Vagina (tissue), 2 donors: Measurements from ENCODE around the gene ATP8B1. TPM values are rescaled to one million over a fixed set of nuclear protein-coding genes. Genes with fewer than 3 reads are reported as not detected.

Source experiments
- DNase-seq, 2 donors: peaks; one replicate each; pipeline ENCODE4 v3.0.0-alpha.2; 2017; ENCODE audit errors: extremely low spot score in 2 of 2
- H3K27ac ChIP-seq: fragments of 200-600 bp; sonication (generic); one replicate; pipeline ENCODE4 v1.5.1; 2019
- H3K27me3 ChIP-seq: fragments of 200-600 bp; sonication (generic); one replicate; pipeline ENCODE4 v1.5.1; 2019
- H3K36me3 ChIP-seq, 2 donors: fragments of 200-600 bp; sonication (generic); one replicate each; pipeline ENCODE4 v1.5.1; 2017 to 2019
- H3K4me1 ChIP-seq: fragments of 200-600 bp; sonication (generic); one replicate; pipeline ENCODE4 v1.5.1; 2019
- H3K4me3 ChIP-seq, 2 donors: fragments of 200-600 bp; sonication (generic); 1 replicate in 1 of 2; 2 replicates in 1 of 2; pipeline ENCODE4 v1.5.1; 2016 to 2019
- H3K9me3 ChIP-seq: fragments of 200-600 bp; sonication (generic); one replicate; pipeline ENCODE4 v1.5.1; 2019
- CTCF ChIP-seq, 3 experiments: fragments of 450-650 bp in 2 of 3; fragments of 200-600 bp in 1 of 3; sonication (generic) in 1 of 3; IDR thresholded peaks; one replicate each; pipeline ENCODE4 v1.5.1; 2017 to 2019; ENCODE audit warnings: antibody characterized with exemption in 3 of 3, mild to moderate bottlenecking in 2 of 3, moderate library complexity in 2 of 3
- POLR2A ChIP-seq, 2 donors: fragments of 450-650 bp; IDR thresholded peaks; one replicate each; pipeline ENCODE4 v1.6.1; 2017; ENCODE audit warnings: antibody characterized with exemption in 2 of 2, mild to moderate bottlenecking in 2 of 2, moderate library complexity in 2 of 2
- POLR2AphosphoS5 ChIP-seq, 2 donors: sonication (generic); formaldehyde crosslinking; IDR thresholded peaks; one replicate each; pipeline ENCODE4 v1.9.0; 2017; ENCODE audit warnings: antibody characterized with exemption in 2 of 2, mild to moderate bottlenecking in 2 of 2, low read depth in 1 of 2; ENCODE audit not compliant: insufficient read depth in 1 of 2
- intact Hi-C: fragments of 100-400 bp; cut with DNase I; formaldehyde crosslinking; loops from one replicate; pipeline ENCODE4 v1.15.1; 2023
- total RNA-seq: library from RNA; depleted of rRNA; stranded (reverse); fragments of >200 nt; gene quantifications from one replicate; pipeline ENCODE4 v1.2.3, GENCODE V29; 2016

The ATP8B1 gene
- total RNA-seq, 1 donor from 2014 or later: 41.5 TPM

GRCh38 chr18:57705011-57705410 lies 98.1 kb downstream of the ATP8B1 start:
- Histone ChIP-seq H3K4me1 (peaks cover 11% of the 10 kb centered on the region), H3K27me3 (no peaks in the 10 kb centered on the region), H3K27ac (no peak overlapping the region), H3K9me3 (no peaks in the 10 kb centered on the region), H3K36me3 (peaks cover 0 to 4% of the 10 kb centered on the region in 2 donors), H3K4me3 (no peak overlapping the region)
- no peak for TF ChIP-seq POLR2A (IDR thresholded peaks at IDR 0.05)
- no peak for TF ChIP-seq POLR2AphosphoS5 (IDR thresholded peaks at IDR 0.05; ENCODE audit: insufficient read depth in 1 of 2, low read depth in 1 of 2)
- TF ChIP-seq CTCF (IDR thresholded peaks at IDR 0.05): no peak
- no peak for DNase-seq
- intact Hi-C loops: no loop called here

GRCh38 chr18:57698571-57699276 lies 104.4 kb downstream of the ATP8B1 start:
- TF ChIP-seq POLR2A (IDR thresholded peaks at IDR 0.05) (no peak), CTCF (IDR thresholded peaks at IDR 0.05) (no peak), POLR2AphosphoS5 (IDR thresholded peaks at IDR 0.05; ENCODE audit: insufficient read depth in 1 of 2, low read depth in 1 of 2) (peak in 1 of 2 donors; percentile 60)
- DNase-seq: no peak
- Histone ChIP-seq H3K27me3 (no peaks in the 10 kb centered on the region), H3K9me3 (no peaks in the 10 kb centered on the region), H3K4me1 (peaks cover 10% of the 10 kb centered on the region), H3K4me3 (no peak overlapping the region), H3K36me3 (peaks cover 0 to 4% of the 10 kb centered on the region in 2 donors), H3K27ac (peak overlapping the region; percentile 47)
- intact Hi-C loops: no loop called here

GRCh38 chr18:57697426-57697825 lies 105.7 kb downstream of the ATP8B1 start:
- no peak for DNase-seq
- peaks cover 0 to 4% of the 10 kb centered on the region in 2 donors for H3K36me3 ChIP-seq
- no peak overlapping the region for H3K4me3 ChIP-seq
- H3K9me3 ChIP-seq: no peaks in the 10 kb centered on the region
- TF ChIP-seq CTCF (IDR thresholded peaks at IDR 0.05) (no peak), POLR2A (IDR thresholded peaks at IDR 0.05) (no peak), POLR2AphosphoS5 (IDR thresholded peaks at IDR 0.05; ENCODE audit: insufficient read depth in 1 of 2, low read depth in 1 of 2) (no peak)
- H3K27ac ChIP-seq: no peak overlapping the region
- intact Hi-C loops: no loop called here
- H3K27me3 ChIP-seq: no peaks in the 10 kb centered on the region
- H3K4me1 ChIP-seq: peaks cover 10% of the 10 kb centered on the region

- no peak for TF ChIP-seq POLR2AphosphoS5 (IDR thresholded peaks at IDR 0.05; ENCODE audit: insufficient read depth in 1 of 2, low read depth in 1 of 2)
- TF ChIP-seq CTCF (IDR thresholded peaks at IDR 0.05): no peak
- TF ChIP-seq POLR2A (IDR thresholded peaks at IDR 0.05): no peak
- intact Hi-C loops: no loop called here
- Histone ChIP-seq H3K36me3 (peaks cover 0 to 4% of the 10 kb centered on the region in 2 donors), H3K4me1 (peaks cover 10% of the 10 kb centered on the region), H3K9me3 (no peaks in the 10 kb centered on the region), H3K27ac (no peak overlapping the region), H3K4me3 (no peak overlapping the region), H3K27me3 (no peaks in the 10 kb centered on the region)
- DNase-seq: no peak
Measured at GRCh38 chr18:57696271-57696670, 106.8 kb downstream of the ATP8B1 start.

GRCh38 chr18:57691363-57691762 lies 111.8 kb downstream of the ATP8B1 start:
- no peak for TF ChIP-seq POLR2AphosphoS5 (IDR thresholded peaks at IDR 0.05; ENCODE audit: insufficient read depth in 1 of 2, low read depth in 1 of 2)
- TF ChIP-seq CTCF (IDR thresholded peaks at IDR 0.05): no peak
- TF ChIP-seq POLR2A (IDR thresholded peaks at IDR 0.05): no peak
- H3K9me3 ChIP-seq: no peaks in the 10 kb centered on the region
- no peaks in the 10 kb centered on the region for H3K27me3 ChIP-seq
- peaks cover 0 to 17% of the 10 kb centered on the region in 2 donors for H3K36me3 ChIP-seq
- H3K4me1 ChIP-seq: no peaks in the 10 kb centered on the region
- DNase-seq: no peak
- intact Hi-C loops: no loop called here
- H3K27ac ChIP-seq: no peak overlapping the region
- no peak overlapping the region for H3K4me3 ChIP-seq
